Activated gamma-delta T cell treated with Interleukin-2 at 50 U/mL for 16 hours (primary cell): ENCODE measurements around the gene GNPDA1.
"Not testable (repeated sequence)": the region's sequence is repeated elsewhere in the genome, so short reads cannot be mapped to it uniquely, and the experiment has no call there.

Experiments used
- DNase-seq: peaks from one replicate; pipeline ENCODE4 v3.0.0-alpha.2; 2020

The GNPDA1 gene

DNA sequence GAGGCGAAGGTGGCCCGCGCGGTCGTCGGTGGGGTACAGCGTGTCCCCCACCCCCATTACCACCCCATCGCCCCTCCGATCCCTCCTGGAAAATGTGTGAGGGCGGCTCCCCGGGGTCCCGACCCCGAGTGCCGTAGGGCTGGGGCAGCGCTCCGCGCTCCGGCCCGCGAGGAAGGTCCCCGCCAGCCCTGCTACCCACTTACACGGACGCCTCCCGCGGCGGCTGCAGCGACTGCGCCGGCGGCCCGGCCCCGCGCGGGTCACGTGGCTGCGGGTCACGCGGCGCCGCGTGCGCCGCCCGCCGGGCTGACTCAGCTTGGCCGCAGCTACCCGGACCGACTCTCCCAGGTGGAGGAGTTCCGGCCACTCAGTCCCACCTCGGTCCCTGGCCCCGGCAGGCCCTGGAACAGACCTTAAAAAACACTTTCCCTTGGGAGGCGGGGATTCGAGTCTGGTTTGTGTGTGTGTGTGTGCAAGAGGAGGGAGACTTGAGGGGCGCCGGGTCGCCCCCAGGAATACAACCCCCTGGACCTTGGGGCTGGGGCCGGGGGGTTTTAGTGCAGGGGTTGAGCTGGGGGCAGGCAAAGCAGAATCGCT lies at the start of gene GNPDA1:
TSS of gene GNPDA1 (minus strand) at position 236 of the 597 bp plus-strand sequence. CDS start 992 bp downstream, outside the sequence.
- DNase-seq = peak; percentile 62

DNA sequence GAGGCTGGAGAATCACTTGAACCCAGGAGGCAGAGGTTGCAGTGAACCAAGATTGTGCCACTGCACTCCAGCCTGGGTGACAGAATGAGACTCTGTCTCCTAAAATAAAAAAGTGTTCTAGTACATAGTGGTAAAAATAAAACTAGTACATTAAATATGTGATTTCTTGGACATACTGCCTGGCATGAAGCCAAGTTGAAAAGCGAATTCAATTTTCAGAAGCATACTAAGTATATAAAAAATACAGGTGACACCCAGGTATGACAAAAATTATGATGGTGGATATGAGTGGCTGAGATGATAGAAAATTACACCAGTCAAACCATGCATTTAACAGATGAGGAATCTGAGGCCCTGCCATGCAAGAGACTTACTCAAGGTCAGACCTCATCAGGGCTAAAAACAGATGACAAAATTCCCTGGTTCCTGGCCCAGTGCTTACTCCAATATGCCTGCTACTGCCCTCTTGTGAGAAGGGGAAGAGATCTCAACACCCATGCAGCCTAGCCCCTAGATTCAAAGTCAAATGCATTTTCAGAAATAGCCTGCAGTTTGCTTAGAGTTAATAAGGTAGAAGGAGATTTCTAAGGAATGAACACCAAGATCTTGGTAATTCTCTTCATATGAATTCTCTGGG lies 46.6 kb upstream of the GNPDA1 start:
- DNase-seq = no peak

- no peak for DNase-seq
These were observed 44.9 kb upstream of the GNPDA1 start for GRCh38 chr5:142057697-142058056.

- DNase-seq = no peak
These were observed 44.2 kb upstream of the GNPDA1 start for GRCh38 chr5:142056816-142057696.

- no peak for DNase-seq
These were observed 42.5 kb upstream of the GNPDA1 start for GRCh38 chr5:142055301-142055700.

DNA sequence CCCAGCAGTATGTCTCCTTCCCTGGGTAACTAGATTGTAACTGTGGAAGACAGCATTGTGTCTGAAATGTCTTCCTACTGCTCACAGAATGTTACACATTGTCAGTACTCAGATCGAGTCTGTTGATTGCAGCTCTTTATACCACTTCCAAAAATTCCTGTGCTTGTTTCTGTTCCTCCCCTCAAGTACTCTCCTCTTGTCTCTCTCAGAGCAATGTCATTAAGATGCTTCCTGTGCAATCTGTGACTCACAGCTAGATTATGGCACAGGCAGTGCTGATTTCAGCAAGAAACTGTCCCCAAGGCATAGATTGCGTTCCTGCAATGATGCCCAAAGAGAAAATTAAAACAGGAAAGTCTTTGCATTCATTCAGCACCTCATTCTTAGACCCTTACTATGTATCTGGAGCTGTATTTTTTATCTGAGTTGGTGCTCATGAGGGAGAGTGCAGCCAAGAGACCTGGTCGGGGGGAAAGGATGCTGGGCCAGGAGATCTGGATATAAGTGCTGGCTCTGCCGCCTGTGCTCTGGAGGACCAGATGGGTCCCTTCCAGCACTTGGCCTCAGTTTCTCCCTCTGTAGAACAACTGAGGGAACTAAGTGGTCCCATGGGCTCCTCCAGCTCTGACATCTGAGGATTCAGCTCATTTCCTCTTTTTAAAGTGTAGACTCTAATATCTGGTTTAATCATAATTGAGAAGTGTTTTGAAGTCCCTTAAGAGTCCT lies 40.8 kb upstream of the GNPDA1 start:
- no peak for DNase-seq

GRCh38 chr5:142052026-142052425 lies 39.2 kb upstream of the GNPDA1 start:
- not testable (repeated sequence) for DNase-seq

DNA sequence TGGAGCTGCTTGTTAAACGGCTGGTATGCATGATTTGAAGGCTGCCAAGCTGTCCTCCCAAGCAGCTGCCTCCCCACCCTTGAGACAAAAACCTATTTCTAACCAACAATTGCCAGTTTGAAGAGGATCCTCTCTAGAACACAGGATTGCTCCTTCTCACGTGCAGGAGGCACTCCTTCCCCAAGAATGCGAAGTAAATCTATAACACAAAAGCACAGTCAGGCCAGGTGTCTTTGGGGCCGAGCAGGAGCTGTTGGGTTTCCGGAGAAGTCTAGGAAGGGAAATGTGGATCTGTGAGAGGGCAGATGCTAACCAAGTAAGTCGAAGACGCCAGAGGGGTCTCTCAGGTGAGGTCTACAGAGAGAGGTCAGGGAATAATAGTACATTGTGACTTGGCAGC lies 35.4 kb upstream of the GNPDA1 start:
- DNase-seq = no peak

GRCh38 chr5:142046191-142046590 lies 33.4 kb upstream of the GNPDA1 start:
- DNase-seq = no peak

DNA sequence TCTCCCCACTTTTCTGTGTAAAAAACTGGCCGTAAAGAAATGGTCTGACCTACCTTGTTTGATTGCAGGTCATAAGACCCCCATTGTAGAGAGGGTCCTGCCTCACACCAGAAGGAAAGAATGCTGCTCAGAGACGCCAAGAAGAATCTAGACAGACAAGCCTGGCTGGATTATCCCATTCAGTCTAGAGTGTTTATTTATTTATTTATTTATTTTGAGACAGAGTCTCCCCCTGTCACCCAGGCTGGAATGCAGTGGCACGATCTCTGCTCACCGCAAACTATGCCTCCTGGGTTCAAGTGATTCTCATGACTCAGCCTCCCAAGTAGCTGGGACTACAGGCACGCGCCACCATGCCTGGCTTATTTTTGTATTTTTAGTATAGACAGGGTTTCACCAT lies 28.1 kb upstream of the GNPDA1 start:
- not testable (repeated sequence) for DNase-seq

DNA sequence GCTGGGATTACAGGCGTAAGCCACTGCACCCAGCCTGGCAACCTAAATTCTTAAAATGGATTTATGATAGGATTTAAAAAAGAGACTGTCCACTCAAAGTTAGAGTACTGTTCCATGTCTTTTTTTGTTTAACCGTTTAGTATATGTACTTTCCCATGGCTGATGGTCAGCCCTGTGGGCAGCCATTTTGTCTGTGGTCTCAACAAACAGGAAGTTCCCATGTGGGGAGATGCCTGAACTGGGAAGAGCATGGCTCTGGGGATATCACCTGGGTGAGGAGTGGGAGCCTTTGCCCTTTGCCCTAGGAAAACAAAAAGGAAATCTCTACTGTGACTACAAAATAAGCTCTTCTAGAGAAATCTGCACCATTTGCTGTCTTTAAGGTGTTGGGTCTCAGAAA lies 27.5 kb upstream of the GNPDA1 start:
- DNase-seq = no peak

DNA sequence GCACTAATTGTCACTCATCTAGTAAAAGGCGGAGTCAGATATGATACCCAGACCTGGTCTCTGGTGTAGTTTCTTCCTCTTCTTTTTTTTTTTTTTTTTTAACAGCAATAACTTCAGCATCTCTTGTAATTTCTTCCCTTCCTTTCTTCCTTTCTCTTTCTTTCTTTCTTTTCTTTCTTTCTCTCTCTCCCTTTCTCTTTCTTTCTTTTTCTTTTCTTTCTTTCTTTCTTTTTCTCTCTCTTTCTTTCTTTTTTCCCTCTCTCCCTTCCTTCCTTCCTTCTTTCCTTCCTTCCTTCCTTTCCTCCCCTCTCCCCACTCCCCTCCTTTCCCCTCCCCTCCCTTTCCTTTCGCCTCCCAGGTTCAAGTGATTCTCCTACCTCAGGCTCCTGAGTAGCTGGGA lies 25.9 kb upstream of the GNPDA1 start:
- DNase-seq = no peak

DNA sequence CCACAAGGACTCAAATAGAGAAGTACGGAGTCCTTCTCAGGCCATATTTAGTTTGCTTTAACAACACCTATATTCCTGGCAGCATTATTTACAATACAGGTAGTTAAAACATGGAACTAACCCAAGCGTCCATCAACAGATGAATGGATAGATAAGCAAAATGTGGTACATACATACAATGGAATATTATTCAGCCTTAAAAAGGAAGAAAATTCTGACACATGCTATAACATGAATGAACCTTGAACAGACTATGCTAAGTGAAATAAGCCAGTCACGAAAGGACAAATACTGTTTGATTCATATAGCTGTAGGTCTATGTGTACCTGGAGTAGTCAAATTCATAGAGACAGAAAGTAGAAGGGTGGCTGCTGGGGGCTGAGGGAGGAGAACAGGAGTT lies 24.8 kb upstream of the GNPDA1 start:
- not testable (repeated sequence) for DNase-seq

- DNase-seq = no peak
These were observed 24.1 kb upstream of the GNPDA1 start for GRCh38 chr5:142036918-142037317.

GRCh38 chr5:142034994-142035393 lies 22.2 kb upstream of the GNPDA1 start:
- no peak for DNase-seq

- not testable (repeated sequence) for DNase-seq
These were observed 21.1 kb upstream of the GNPDA1 start for GRCh38 chr5:142033632-142034567.

DNA sequence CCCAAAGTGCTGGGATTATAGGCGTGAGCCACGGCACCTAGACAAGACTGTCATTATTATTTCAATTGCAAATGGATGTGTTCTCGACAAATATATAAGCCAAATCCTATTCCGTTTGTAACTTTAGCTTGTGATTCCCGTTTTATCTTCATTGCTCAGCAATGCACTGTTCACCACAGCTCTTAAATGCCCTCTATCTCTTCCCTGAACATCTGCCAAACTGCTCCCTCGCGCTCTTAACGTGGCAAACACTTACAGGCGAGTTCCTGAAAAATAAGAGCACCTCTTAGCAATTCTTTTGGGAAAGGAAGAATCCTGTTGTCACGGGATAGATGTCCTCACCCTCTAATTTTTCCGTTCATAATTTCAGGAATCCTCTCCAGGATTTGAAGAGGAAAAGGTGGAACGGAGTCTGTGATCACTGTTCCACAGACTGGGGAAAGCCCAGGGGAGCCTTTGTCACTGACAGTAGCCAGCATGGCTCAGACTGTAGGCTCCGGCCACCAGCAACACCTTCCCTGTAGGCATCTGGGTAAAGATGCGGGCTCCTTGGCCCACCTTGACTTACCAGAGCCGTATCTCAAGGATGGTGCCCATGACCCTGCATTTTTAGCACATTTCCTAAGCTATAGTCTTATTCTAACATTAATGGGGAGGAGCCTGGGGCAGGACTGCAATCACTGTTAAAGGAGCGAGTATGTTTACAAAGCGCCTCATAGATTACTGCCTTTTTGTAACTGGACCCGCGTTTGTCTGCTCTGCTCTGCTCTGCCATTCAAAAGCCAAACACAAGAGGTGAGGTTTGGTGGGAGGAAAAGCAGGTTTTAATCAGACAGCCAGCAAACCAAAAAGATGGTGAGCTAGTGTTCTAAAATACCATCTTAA lies 20.2 kb upstream of the GNPDA1 start:
- DNase-seq = no peak

GRCh38 chr5:142032150-142032549 lies 19.3 kb upstream of the GNPDA1 start:
- DNase-seq = no peak

DNA sequence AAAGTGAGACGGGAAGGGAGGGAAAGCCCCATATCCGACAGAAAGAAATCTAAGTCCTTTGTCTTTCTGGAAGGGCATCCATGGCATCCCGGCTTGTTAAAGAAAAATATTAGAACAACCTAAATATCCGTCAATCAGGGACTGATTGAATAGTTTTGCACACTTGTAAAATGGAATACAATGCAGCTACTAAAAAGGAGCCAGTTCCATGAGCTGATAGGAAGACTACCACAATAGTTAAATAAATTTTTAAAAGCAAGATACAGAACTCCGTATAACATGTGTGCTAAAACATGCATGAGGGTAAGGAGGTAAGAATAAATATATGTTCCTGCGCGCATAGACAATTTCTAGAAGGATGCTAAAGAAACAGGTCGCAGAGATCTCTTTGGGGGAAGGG lies 12.8 kb upstream of the GNPDA1 start:
- no peak for DNase-seq

GRCh38 chr5:142024771-142025304 lies 12.0 kb upstream of the GNPDA1 start:
- peak; percentile 79 for DNase-seq

DNA sequence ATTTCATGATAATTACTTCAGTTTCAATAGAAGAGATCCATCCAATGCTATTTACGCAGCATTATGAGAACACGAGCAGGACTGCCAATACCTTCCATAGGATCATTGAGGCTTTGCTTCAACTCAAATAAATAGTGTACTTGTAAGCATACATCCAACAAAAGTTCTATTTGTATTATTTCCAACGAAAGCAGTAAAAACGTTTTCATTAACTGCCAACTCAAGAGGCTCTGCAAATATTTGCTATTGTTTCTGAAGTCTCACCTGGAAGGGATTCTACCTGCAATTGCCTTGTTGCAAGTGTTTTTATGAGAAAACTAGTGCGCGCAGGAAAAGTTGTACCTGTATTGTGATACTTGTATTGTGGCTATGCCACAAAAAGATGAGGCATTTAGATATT lies 11.0 kb upstream of the GNPDA1 start:
- no peak for DNase-seq
